ENCODE data around the gene COL23A1. TPM values are rescaled to one million over a fixed set of nuclear protein-coding genes. Genes with fewer than 3 reads are reported as not detected.

Gene COL23A1
- total and polyA plus RNA-seq, 2 of the 13 experiments (the other 11 are each of a cell fraction or from before 2014, with no cell fraction given): not detected

GRCh38 chr5:178560911-178561310 lies 29.3 kb downstream of the COL23A1 start:
- no peaks in the 10 kb centered on the region for H3K9me3 ChIP-seq (ENCODE audit: low read length)
- no peak overlapping the region for H3K4me3 ChIP-seq (replicated peaks in 1 of 3; ENCODE audit: insufficient read depth in 1 of 3, low read depth in 2 of 3, low read length in 3 of 3)
- no peak overlapping the region for H3K4me2 ChIP-seq (ENCODE audit: low read depth, low read length)
- FAIRE-seq (no peak), ATAC-seq (no peak), DNase-seq (ENCODE audit: low spot score) (no peak)
- peaks cover 2 to 33% of the 10 kb centered on the region in 2 experiments; a peak in 3 of 5 replicates for H3K27me3 ChIP-seq (ENCODE audit: control insufficient read depth in 1 of 2, insufficient read depth in 2 of 2, low read length in 2 of 2)
- no TSS peak for BruUV-seq (replicated peaks)
- ChIA-PET CTCF (ENCODE audit: low intra/inter-chr PET ratio, low total read pairs) (no interaction called here), POLR2A (no interaction called here)
- no peaks in the 10 kb centered on the region for H4K20me1 ChIP-seq (ENCODE audit: insufficient read depth, low read length)
- intact Hi-C loops (cut with micrococcal nuclease; ENCODE audit: unreplicated experiment) (no loop called here), in situ Hi-C loops (cut with HindIII; ENCODE audit: extremely low pct_ligation_motif_present, low pct_unique_long_range_greater_than_20kb) (no loop called here)
- no peaks in the 10 kb centered on the region for H3K79me2 ChIP-seq (ENCODE audit: insufficient read depth, low read length)
- no peaks in the 10 kb centered on the region for H3K4me1 ChIP-seq (ENCODE audit: insufficient read depth, low read length)
- WGBS (ENCODE audit: low lambda C conversion rate): 31% methylated on average over 7 of the region's 7 CpGs
- H3K9ac ChIP-seq (ENCODE audit: insufficient read depth, low read depth, low read length): no peak overlapping the region
- H3K36me3 ChIP-seq (replicated peaks in 1 of 2; ENCODE audit: control insufficient read depth in 1 of 2, insufficient read depth in 2 of 2, low read length in 2 of 2): no peaks in the 10 kb centered on the region
- no peak for TF ChIP-seq PHB2 (IDR thresholded peaks at IDR 0.05; ENCODE audit: partially characterized antibody)
- no peak overlapping the region for H2AFZ ChIP-seq (ENCODE audit: low read length)
- H3K27ac ChIP-seq (ENCODE audit: extremely low read length, insufficient read depth, low read length): no peak overlapping the region

GRCh38 chr5:178557416-178557815 lies 32.8 kb downstream of the COL23A1 start:
- in situ Hi-C loops (cut with HindIII; ENCODE audit: extremely low pct_ligation_motif_present, low pct_unique_long_range_greater_than_20kb): no loop called here
- no peak for FAIRE-seq
- BruUV-seq (replicated peaks): no TSS peak
- Histone ChIP-seq H3K4me3 (replicated peaks in 1 of 3; ENCODE audit: insufficient read depth in 1 of 3, low read depth in 2 of 3, low read length in 3 of 3) (no peak overlapping the region), H3K27ac (ENCODE audit: extremely low read length, insufficient read depth, low read length) (no peak overlapping the region), H4K20me1 (ENCODE audit: insufficient read depth, low read length) (no peaks in the 10 kb centered on the region), H3K36me3 (replicated peaks in 1 of 2; ENCODE audit: control insufficient read depth in 1 of 2, insufficient read depth in 2 of 2, low read length in 2 of 2) (no peaks in the 10 kb centered on the region), H2AFZ (ENCODE audit: low read length) (no peak overlapping the region), H3K4me1 (ENCODE audit: insufficient read depth, low read length) (no peaks in the 10 kb centered on the region), H3K79me2 (ENCODE audit: insufficient read depth, low read length) (no peaks in the 10 kb centered on the region), H3K9ac (ENCODE audit: insufficient read depth, low read depth, low read length) (no peak overlapping the region), H3K27me3 (ENCODE audit: control insufficient read depth in 1 of 2, insufficient read depth in 2 of 2, low read length in 2 of 2) (peaks cover 0 to 31% of the 10 kb centered on the region in 2 experiments; a peak in 2 of 5 replicates), H3K4me2 (ENCODE audit: low read depth, low read length) (no peak overlapping the region), H3K9me3 (ENCODE audit: low read length) (no peaks in the 10 kb centered on the region)
- POLR2A ChIA-PET: no interaction called here
- CTCF ChIA-PET (ENCODE audit: low intra/inter-chr PET ratio, low total read pairs): no interaction called here
- ATAC-seq: no peak
- DNase-seq (ENCODE audit: low spot score): no peak
- 42% methylated on average over 3 of the region's 11 CpGs for WGBS (ENCODE audit: low lambda C conversion rate)
- intact Hi-C loops (cut with micrococcal nuclease; ENCODE audit: unreplicated experiment): no loop called here
- TF ChIP-seq MAFG (CRISPR knock-in tag; IDR thresholded peaks at IDR 0.05) (no peak), ZNF574 (CRISPR knock-in tag; IDR thresholded peaks at IDR 0.05) (no peak), ZBTB26 (CRISPR knock-in tag; IDR thresholded peaks at IDR 0.05; ENCODE audit: borderline replicate concordance) (no peak), GLMP (CRISPR knock-in tag; IDR thresholded peaks at IDR 0.05; ENCODE audit: borderline replicate concordance) (no peak), ZSCAN20 (CRISPR knock-in tag; IDR thresholded peaks at IDR 0.05; ENCODE audit: borderline replicate concordance) (no peak), MNT (IDR thresholded peaks at IDR 0.05) (no peak)
